Measurements from ENCODE around the gene KLHDC4. TPM values are rescaled to one million over a fixed set of nuclear protein-coding genes. Genes with fewer than 3 reads are reported as not detected.

Gene KLHDC4
- total RNA-seq, 1 donor from 2014 or later, result 11.7 TPM

GRCh38 chr16:87705771-87706277, 60.0 kb downstream of the KLHDC4 start:
- no peaks in the 10 kb centered on the region for H3K27me3 ChIP-seq (ENCODE audit: low read depth)
- no peaks in the 10 kb centered on the region for H3K9me3 ChIP-seq (replicated peaks)
- H3K36me3 ChIP-seq, result peaks cover 55% of the 10 kb centered on the region
- H3K4me1 ChIP-seq, result peaks cover 6% of the 10 kb centered on the region
- no peak overlapping the region for H3K27ac ChIP-seq (replicated peaks)
- no peak overlapping the region for H3K4me3 ChIP-seq
- intact Hi-C loops (cut with micrococcal nuclease), result no loop called here
- no peak for TF ChIP-seq CTCF (IDR thresholded peaks at IDR 0.05; ENCODE audit: borderline replicate concordance)
- no peak for DNase-seq

DNA sequence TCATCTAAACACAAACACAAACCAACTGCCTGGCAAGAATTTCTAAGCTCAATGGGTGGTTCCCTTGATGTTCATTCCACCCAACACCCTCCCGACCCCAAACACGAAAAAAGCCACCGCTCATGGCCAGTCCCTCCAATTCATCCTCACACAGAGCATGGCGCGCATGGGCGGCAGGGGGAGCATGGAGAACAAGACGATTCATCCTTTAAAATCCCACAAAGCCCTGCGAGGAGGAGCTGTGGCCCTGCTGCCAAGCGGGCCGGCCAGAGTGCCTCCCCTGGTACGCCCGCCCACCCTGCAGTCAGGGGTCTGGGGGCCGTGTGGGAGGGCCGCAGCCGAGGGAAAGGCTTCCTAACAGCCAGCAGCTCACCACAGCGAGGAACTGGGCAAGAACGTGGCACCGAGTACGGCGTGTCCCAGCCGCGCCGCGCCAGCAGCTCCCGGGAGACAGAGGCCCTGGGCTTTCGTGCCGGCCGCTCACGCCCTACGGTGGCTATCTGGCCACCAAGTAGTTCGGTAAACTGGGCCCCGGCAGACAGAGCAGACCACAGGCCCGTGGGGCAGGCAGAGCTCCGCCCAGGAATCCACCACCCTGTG, 60.9 kb downstream of the KLHDC4 start:
- Histone ChIP-seq H3K9me3 (replicated peaks) (no peaks in the 10 kb centered on the region), H3K27me3 (ENCODE audit: low read depth) (no peaks in the 10 kb centered on the region), H3K4me3 (no peak overlapping the region), H3K27ac (replicated peaks) (no peak overlapping the region), H3K4me1 (peaks cover 6% of the 10 kb centered on the region), H3K36me3 (peaks cover 45% of the 10 kb centered on the region)
- intact Hi-C loops (cut with micrococcal nuclease), result no loop called here
- no peak for DNase-seq
- no peak for TF ChIP-seq CTCF (IDR thresholded peaks at IDR 0.05; ENCODE audit: borderline replicate concordance)

DNA sequence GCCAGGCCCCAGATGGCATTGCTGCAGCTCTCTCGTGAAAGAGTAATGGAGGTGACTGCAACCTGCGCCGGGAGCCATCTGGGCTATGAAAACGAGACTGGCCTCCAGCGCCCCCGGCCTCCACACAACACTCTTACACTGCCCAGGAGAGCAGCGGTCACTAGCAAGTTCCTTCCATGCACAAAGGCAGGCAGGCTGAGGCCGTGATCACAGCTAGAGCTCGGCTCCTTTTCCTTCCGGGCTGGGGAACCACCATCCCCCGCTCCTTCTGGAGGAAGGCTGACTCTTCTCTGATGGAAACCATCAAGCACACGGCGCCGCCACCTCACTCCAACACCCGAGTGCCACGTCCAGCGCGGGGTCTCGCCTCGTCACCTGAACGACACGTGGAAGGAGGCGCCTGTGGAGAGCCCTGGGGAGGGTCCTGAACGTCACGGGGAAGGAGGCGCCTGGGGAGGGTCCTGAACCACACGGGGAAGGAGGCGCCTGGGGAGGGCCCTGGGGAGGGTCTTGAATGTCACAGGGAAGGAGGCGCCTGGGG, 61.9 kb downstream of the KLHDC4 start:
- TF ChIP-seq CTCF (IDR thresholded peaks at IDR 0.05; ENCODE audit: borderline replicate concordance), result no peak
- no peaks in the 10 kb centered on the region for H3K27me3 ChIP-seq (ENCODE audit: low read depth)
- intact Hi-C loops (cut with micrococcal nuclease), result no loop called here

GRCh38 chr16:87703071-87703470, 62.7 kb downstream of the KLHDC4 start:
- TF ChIP-seq CTCF (IDR thresholded peaks at IDR 0.05; ENCODE audit: borderline replicate concordance), result no peak
- intact Hi-C loops (cut with micrococcal nuclease), result no loop called here
- Histone ChIP-seq H3K4me1 (peaks cover 6% of the 10 kb centered on the region), H3K27ac (replicated peaks) (no peak overlapping the region), H3K9me3 (replicated peaks) (no peaks in the 10 kb centered on the region), H3K27me3 (ENCODE audit: low read depth) (no peaks in the 10 kb centered on the region), H3K36me3 (peaks cover 27% of the 10 kb centered on the region), H3K4me3 (no peak overlapping the region)
- DNase-seq, result no peak

More for the DNA sequence above, 61.9 kb downstream of the KLHDC4 start:
- H3K27ac ChIP-seq (replicated peaks), result no peak overlapping the region
- no peaks in the 10 kb centered on the region for H3K9me3 ChIP-seq (replicated peaks)
- DNase-seq, result no peak
- H3K4me3 ChIP-seq, result no peak overlapping the region
- H3K36me3 ChIP-seq, result peaks cover 36% of the 10 kb centered on the region
- peaks cover 6% of the 10 kb centered on the region for H3K4me1 ChIP-seq

DNA sequence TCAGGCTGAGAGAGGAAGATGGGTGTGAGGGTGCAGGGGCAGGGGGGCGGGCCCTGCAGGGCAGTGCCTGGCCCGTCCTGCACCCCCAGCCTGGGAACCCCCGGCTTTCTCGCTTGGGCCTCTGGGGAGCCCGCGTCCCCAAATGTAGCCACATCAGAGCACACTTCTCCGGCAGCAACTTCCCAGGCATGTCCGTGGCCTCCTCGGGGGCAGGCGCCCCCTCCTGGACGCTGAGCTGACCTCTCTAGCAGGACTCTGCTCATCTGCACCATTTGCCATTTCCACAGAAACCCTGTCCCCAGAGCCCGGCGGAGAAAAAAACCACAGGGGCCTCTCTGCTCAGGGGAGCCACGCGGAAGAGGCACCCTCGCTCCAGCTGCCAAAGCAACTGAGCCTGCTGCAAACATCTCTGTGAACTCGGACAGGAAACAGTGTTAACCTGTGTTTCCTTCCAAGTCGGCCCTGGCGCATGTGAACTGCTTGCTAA, 63.4 kb downstream of the KLHDC4 start:
- H3K4me3 ChIP-seq, result no peak overlapping the region
- H3K9me3 ChIP-seq (replicated peaks), result no peaks in the 10 kb centered on the region
- intact Hi-C loops (cut with micrococcal nuclease), result no loop called here
- H3K4me1 ChIP-seq, result peaks cover 6% of the 10 kb centered on the region
- H3K27ac ChIP-seq (replicated peaks), result no peak overlapping the region
- H3K36me3 ChIP-seq, result peaks cover 20% of the 10 kb centered on the region
- TF ChIP-seq CTCF (IDR thresholded peaks at IDR 0.05; ENCODE audit: borderline replicate concordance), result peak; percentile 51
- DNase-seq, result no peak
- no peaks in the 10 kb centered on the region for H3K27me3 ChIP-seq (ENCODE audit: low read depth)

All from left ventricle myocardium inferior (tissue), 1 donor.